Retinal pigment epithelial cell (primary cell): ENCODE data around the gene BABAM1.

Source experiments
- DNase-seq: peaks from one replicate; pipeline ENCODE4 v3.0.0-alpha.2; 2010; ENCODE audit warnings: low read depth
- H3K4me3 ChIP-seq: 2 replicates; pipeline ENCODE4 v1.5.1; 2011; ENCODE audit warnings: mild to moderate bottlenecking, low read length, control low read depth, moderate library complexity
- TF ChIP-seq, protein P1 (sequence below): conservative IDR thresholded peaks from 2 replicates; pipeline ENCODE4 v1.5.1; 2011; ENCODE audit warnings: low read depth, low read length, control low read depth, inconsistent platforms

BABAM1 gene

GRCh38 chr19:17311455-17312188 is 44.4 kb downstream of the BABAM1 start:
- no peak for DNase-seq
- H3K4me3 ChIP-seq = no peak overlapping the region
- TF ChIP-seq, protein P1, sequence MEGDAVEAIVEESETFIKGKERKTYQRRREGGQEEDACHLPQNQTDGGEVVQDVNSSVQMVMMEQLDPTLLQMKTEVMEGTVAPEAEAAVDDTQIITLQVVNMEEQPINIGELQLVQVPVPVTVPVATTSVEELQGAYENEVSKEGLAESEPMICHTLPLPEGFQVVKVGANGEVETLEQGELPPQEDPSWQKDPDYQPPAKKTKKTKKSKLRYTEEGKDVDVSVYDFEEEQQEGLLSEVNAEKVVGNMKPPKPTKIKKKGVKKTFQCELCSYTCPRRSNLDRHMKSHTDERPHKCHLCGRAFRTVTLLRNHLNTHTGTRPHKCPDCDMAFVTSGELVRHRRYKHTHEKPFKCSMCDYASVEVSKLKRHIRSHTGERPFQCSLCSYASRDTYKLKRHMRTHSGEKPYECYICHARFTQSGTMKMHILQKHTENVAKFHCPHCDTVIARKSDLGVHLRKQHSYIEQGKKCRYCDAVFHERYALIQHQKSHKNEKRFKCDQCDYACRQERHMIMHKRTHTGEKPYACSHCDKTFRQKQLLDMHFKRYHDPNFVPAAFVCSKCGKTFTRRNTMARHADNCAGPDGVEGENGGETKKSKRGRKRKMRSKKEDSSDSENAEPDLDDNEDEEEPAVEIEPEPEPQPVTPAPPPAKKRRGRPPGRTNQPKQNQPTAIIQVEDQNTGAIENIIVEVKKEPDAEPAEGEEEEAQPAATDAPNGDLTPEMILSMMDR = no peak

DNA sequence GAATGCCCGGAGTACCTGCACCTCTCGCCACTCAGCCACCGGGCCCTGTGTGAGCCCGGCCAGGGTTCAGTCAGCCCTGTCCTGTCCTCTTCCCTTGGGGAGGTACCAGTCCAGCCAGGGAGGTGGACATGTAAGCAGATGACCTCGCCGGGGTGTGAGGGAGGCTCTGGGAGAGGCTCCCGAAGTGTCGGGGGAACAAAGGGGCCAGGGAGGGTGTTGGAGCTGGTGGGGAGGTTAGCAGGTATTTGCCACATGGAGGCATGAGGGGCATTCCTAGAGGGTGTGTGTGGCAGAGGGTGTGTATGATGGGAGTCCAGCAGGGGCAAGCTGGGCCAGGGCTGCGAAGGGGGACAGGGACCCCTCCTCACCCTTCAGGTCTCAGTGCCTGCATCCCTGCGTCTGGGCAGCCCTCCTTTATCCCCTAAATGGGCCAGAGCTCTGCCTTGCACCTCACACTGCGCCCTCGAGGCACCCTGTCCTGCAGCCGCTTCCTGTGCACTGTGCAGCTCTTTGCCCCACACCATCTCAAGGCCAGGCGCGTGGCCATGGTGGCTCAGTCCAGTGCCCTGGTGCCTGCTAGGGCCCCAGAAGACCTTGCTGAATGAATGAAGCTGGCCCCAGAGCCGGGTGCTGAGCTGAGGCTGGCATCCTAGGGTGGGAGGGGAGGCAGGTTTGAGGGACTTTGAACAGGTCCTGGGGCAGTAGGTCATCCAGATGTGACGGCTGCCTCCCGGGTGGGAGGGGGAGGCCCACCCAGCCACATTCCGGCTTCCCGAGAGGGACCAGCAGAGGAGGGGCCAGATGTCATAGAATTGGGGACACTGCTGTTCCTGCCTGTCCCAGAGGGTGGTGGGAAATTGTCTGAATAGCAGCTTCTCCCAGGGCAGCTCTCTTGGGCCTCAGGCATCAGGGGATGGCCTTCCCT is 45.2 kb downstream of the BABAM1 start:
- DNase-seq = no peak
- TF ChIP-seq, protein P1 = no peak
- H3K4me3 ChIP-seq = no peak overlapping the region

GRCh38 chr19:17314007-17314593 is 46.9 kb downstream of the BABAM1 start:
- TF ChIP-seq, protein P1 = no peak
- DNase-seq = no peak
- no peak overlapping the region for H3K4me3 ChIP-seq

DNA sequence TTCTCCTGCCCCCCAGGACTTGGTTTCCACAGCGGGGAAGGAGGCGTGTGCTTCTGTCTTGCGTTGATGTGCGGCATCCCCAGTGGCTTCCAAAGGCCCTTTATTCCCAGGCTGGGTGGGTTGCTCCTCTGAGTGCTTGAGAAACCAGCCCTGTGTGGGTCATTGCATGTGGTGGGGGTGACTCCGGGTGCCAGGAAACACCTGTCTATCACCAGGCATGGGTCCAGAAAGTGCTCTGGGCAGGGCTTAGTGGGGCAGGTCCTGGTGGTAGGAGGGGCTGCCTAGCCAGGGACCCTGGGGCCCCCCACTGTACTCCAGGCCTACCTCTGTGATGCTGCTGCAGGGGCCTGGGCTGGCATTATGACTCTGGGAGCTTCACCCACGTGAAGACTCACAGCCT is 51.7 kb downstream of the BABAM1 start:
- H3K4me3 ChIP-seq = no peak overlapping the region
- DNase-seq = no peak
- TF ChIP-seq, protein P1 = no peak

GRCh38 chr19:17319473-17320238 is 52.4 kb downstream of the BABAM1 start:
- no peak overlapping the region for H3K4me3 ChIP-seq
- TF ChIP-seq, protein P1 = no peak
- DNase-seq = no peak

GRCh38 chr19:17320435-17320834 is 53.2 kb downstream of the BABAM1 start:
- H3K4me3 ChIP-seq = no peak overlapping the region
- no peak for DNase-seq
- TF ChIP-seq, protein P1 = no peak
